Hypothalamus (tissue), 51 donors: ENCODE measurements around the gene CCDC92.

Experiments
- DNase-seq, 51 donors: peaks; one replicate each; lab custom pipeline; 2025; lab: John Stamatoyannopoulos, UW

Gene CCDC92

GRCh38 chr12:123982269-123982668 is 9.6 kb upstream of the CCDC92 start:
- DNase-seq: no peak

GRCh38 chr12:123979566-123979965 is 6.9 kb upstream of the CCDC92 start:
- no peak for DNase-seq

DNA sequence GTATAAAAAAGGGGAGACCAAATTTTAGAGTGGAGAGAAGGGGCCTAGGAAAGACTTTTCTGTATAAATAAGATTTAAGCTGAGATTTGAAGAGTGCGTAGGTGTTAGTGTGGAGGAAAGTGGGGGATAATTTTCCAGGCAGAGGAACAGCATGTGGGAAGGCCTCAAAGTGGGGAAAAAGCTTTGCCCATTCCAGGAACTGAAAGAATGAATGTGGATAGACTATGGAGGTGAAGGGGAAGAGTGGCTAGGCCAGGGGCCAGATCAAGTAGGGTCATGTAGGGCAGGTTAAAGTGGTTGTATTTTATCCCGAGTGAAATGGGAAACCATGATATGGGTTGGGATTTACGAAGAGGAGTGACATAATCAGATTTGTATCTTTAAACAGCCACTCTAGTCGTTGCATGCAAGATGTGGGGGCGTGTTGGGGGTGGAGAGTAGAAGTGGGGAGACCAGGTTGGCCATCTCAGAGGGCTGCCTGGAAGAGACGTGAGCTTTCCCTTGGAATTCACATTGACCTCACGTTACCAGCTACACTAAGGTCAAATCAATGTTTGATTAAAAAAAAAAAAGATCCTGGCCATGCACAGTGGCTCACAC is 3.7 kb upstream of the CCDC92 start:
- no peak for DNase-seq

DNA sequence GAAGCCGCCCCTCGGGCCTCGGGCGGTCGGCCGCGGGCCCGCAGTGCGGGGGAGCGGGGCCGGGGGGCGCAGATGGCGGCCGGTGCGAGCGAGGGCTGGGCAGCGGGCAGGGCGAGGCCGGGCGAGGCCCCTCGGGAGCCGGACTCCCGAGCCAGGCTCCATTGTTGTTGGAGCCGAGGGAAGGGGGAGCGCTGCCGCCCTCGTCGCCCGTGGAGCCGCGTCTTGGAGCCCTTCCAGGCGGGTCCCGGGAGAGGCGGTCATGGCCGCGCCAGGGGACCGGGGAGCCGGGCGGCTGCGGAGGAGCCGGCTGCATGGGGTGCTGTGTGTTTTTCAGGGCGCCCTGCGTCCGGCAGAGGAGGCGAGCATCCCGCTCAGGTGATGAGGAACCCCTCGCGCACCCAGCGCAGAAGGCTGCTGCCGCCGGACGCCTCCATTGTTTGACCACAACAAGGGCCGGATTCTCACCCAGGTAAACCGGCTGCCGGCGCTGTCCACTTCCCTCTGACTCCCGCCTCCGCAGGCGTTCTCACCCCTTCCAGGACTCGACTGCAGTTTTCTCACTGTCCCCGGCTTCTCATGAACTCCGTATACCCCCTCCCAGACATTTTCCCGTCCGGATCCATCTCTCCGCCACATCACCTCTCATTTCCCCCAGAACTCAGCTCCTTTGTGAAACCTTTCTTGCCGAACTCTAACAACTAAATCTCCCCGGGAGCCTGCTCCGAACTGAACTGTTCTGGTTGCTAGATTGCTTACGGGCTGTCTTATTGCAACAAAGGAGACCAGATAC is 1.1 kb upstream of the CCDC92 start:
- peak in 29 of 51 donors; percentile 12 to 64 (median 37) for DNase-seq

DNA sequence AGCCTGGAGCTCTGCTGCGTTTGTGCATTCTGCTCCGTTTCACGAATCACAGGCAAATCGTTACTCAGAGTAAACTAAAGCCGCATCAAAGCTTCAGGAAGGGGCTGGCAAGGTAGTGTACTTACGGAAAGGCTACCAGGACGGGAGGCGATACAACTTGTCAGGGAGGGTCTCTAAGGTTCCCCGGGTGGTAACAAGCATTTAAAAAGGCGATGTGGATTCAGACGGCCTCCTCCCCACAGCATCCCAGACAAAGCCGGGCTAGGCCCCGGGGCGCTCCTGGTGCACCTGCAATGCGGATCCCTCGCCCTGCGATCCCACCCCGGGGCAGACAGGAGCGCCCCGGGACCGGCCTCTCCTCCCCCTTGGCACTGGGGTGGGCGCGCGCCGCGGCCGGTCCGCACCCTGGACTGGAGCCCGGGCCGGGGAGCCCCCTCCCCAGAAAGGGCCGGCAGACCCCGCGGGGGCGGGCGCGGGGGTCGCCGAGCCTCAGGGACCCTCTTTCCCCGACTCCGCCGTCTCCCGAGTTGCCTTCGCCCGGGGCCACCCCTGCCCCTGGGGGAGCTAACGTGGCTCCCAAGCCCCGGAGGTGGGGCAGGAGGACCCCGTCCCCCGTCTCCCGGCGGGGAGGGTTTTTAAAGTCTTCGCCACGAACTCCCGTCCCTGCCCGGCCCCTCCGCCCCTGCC is 718 bp downstream of the CCDC92 start:
- peak in 21 of 51 donors; percentile 14 to 74 (median 30) for DNase-seq

DNA sequence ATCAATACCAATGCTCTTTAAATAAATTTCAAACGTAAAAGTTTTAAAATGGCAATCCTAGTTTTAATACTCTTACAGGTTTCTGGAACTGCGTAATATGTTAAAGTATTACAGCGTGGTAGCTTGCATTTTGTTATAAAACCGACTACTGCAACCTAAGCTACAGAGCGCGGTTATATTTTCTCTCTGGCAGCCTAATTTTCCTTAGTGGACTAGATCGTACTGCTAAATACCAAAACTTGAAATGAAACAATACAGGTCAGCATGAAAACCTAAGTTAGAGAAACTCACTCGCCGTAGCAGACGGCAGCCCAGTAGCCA is 1.2 kb downstream of the CCDC92 start:
- no peak for DNase-seq

DNA sequence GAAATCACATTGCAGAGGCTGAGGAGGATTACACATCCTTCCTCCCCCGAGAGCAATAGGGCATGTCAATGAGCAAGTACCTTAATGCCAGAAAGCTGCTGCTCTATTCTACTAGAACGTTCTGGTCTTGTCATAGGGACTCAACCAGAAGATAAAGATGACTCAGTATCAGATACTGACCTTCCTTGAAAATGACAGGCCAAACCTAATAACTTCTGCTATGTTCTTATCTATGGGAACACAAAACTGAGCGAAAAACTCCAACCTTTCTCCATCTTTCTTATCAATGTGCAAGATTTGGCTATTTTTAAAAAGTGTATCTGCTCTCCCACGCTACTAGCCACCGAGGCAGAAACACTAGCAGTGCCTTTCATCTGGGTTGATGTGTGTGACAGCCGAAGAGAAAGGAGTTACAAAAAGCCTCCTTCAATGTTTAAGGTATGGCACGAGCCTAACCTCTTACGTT is 5.5 kb downstream of the CCDC92 start:
- no peak for DNase-seq

DNA sequence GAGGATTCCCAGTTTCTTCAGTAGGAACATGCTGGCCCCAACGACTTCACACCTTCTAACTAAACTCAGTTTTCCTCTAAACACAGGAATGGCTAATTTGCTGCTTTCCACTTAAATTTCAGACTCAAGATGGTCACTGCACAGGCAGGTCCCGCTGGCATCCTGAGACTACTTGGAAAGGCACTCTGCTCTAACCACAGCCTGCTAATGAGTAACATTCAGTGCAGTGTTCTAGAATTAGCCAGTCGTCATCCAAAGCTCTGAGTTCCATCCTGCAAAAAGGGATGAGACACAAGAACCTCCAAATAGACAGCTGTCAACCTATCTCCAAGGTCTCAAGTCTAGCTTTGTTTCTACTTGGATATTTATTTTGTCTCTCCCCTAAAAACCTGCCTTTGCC is 6.0 kb downstream of the CCDC92 start:
- no peak for DNase-seq

DNA sequence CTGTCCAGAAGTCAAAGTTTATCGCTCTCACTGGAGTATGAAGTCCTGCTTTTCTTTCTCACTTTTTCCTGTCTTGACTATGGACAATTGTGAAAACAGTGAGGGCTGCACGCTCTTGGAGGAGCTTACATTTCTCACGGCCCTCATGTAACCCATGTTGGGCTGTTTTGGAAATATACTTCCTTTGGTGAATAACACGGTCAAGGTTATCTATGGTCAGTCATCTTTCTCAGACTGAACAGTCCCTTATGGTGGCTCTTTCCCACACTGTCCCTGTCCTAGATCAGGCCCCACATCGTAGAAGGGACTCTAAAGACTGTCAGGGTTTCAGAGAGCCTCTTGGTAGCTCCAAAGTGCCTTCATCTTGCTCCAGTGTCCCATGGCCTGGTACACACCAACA is 7.2 kb downstream of the CCDC92 start:
- DNase-seq: no peak

DNA sequence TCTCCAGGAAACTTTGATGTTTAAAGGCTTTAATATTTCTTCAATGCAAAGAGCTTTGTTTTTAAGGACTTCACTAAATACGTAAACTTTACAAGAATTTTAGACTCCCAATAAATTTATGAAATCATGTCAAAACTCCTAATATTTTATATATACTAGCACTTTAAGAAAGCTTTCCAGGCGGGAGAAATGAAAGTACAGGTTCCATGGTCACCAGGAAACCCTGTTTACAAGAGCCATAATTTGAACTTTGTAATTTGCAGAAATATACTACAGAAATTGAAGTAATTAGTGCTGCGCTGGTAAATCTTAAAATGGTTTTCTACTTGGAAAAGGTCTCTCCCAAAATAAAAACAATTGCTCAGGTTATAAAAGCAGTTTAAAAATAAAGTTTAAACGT is 8.8 kb downstream of the CCDC92 start:
- no peak for DNase-seq

- DNase-seq: no peak
These were observed 10.1 kb downstream of the CCDC92 start for GRCh38 chr12:123962513-123962912.

GRCh38 chr12:123961585-123962345 is 10.9 kb downstream of the CCDC92 start:
- no peak for DNase-seq

- no peak for DNase-seq
These were observed 11.8 kb downstream of the CCDC92 start for GRCh38 chr12:123960856-123961255.

GRCh38 chr12:123960029-123960735 is 12.4 kb downstream of the CCDC92 start:
- no peak for DNase-seq

DNA sequence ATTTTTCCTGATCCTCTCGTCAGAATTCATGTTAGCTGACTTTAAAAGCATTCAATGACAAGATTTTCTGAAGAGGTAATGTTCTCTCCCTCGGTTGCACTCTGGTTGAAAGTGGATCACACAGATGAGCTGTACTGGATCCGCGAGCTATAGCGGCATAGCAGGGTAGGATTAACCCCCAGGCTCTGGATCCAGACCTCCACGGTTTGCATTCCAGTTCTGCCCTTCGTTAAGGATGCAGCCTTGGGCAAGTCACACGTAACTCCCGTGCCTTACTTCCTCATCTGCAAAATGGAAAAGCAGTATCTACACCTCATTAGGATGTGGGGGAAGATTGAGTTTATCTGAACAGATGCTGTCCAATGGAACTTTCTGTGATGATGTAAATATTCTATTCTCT is 13.8 kb downstream of the CCDC92 start:
- no peak for DNase-seq

DNA sequence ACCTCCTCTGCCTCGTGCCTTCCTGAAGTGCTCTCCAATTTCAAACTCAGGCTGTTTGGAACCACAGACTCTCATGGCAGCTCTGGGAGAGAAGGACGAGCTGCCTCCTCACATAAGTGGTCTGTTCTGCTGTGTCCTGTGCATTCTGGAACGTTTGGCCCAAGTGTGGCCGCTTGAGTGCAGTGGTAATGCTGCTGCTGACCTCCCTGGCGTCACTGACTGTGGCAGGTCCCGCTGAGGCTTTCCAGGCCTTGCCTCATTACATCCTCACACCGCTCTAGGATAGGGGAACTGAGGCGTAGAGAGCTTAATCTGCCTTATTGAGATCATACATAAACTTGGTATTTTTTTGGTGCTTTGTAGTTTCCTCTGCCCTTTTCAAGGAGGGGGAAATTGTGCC is 14.2 kb downstream of the CCDC92 start:
- no peak for DNase-seq

GRCh38 chr12:123957196-123957595 is 15.4 kb downstream of the CCDC92 start:
- DNase-seq: no peak

GRCh38 chr12:123956249-123956648 is 16.4 kb downstream of the CCDC92 start:
- no peak for DNase-seq

GRCh38 chr12:123954647-123955350 is 17.8 kb downstream of the CCDC92 start:
- DNase-seq: no peak

- DNase-seq: no peak
These were observed 20.6 kb downstream of the CCDC92 start for GRCh38 chr12:123952037-123952436.
